KMS-11 (cell line): ENCODE data around the gene TIPARP.

Experiments
- H2AFZ ChIP-seq: fragments of 200-600 bp; sonication (generic); 2 replicates; pipeline ENCODE4 v1.6.1; 2016; ENCODE audit warnings: antibody characterized with exemption, mixed run types, low read depth
- H3K27ac ChIP-seq: fragments of 200-600 bp; sonication (generic); 2 replicates; pipeline ENCODE4 v1.6.1; 2016; ENCODE audit warnings: mild to moderate bottlenecking, mixed run types
- H3K27me3 ChIP-seq: fragments of 200-600 bp; sonication (generic); 2 replicates; pipeline ENCODE4 v1.6.1; 2017; ENCODE audit warnings: mild to moderate bottlenecking, low read depth, mixed run types, moderate library complexity; ENCODE audit not compliant: insufficient read depth
- H3K36me3 ChIP-seq: fragments of 200-600 bp; sonication (generic); 2 replicates; pipeline ENCODE4 v1.6.1; 2017; ENCODE audit warnings: mild to moderate bottlenecking, mixed run types; ENCODE audit not compliant: insufficient read depth
- H3K4me1 ChIP-seq: fragments of 200-600 bp; sonication (generic); 2 replicates; pipeline ENCODE4 v1.6.1; 2016; ENCODE audit warnings: mild to moderate bottlenecking, low read depth, mixed run types; ENCODE audit not compliant: poor library complexity, severe bottlenecking
- H3K4me2 ChIP-seq: fragments of 200-600 bp; sonication (generic); 2 replicates; pipeline ENCODE4 v1.7.0; 2016; ENCODE audit warnings: mild to moderate bottlenecking, mixed run types
- H3K4me3 ChIP-seq: fragments of 200-600 bp; sonication (generic); IDR thresholded peaks from 2 replicates; pipeline ENCODE4 v1.6.1; 2017; ENCODE audit warnings: low read depth, low read length, mixed read lengths; ENCODE audit not compliant: insufficient read depth
- H3K79me2 ChIP-seq: fragments of 200-600 bp; sonication (generic); 2 replicates; pipeline ENCODE4 v1.6.1; 2016; ENCODE audit warnings: low read depth, mixed run types; ENCODE audit not compliant: insufficient read depth
- H3K9ac ChIP-seq: fragments of 200-600 bp; sonication (generic); 2 replicates; pipeline ENCODE4 v1.6.1; 2016; ENCODE audit warnings: mild to moderate bottlenecking, mixed run types
- H4K20me1 ChIP-seq: fragments of 200-600 bp; sonication (generic); 2 replicates; pipeline ENCODE4 v1.6.1; 2016; ENCODE audit warnings: mild to moderate bottlenecking, mixed run types; ENCODE audit not compliant: insufficient read depth
- TF ChIP-seq, protein P1 (sequence below): fragments of 200-600 bp; sonication (generic); conservative IDR thresholded peaks from 2 replicates; pipeline ENCODE4 v1.6.1; 2017; ENCODE audit warnings: low read depth, mild to moderate bottlenecking, antibody characterized with exemption, low read length, moderate library complexity, mixed read lengths

Gene TIPARP

DNA sequence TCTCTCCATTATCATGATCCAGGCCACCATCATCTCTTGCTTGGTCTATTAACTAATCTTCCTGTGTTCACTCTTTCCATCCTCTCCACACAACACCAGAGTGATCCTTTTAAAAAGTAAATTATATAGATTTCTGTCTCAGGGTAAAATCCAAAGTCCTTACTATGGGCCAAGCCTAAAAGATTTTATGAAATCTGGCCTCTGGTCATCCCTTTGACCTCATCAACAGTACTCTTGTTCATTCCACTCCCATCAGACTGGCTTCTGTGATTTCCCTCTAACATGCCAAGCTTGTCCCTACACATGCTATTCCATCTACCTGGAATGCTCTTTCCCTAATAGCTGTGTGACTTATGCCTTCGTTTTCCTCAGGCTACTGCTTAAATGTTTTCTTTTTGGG is 8.3 kb upstream of the TIPARP start:
- peak overlapping the region; percentile 3; the same call in 1 of the 2 replicates for H2AFZ ChIP-seq
- no peaks in the 10 kb centered on the region for H3K27me3 ChIP-seq
- no peak overlapping the region for H3K4me3 ChIP-seq
- H3K9ac ChIP-seq = no peak overlapping the region
- no peaks in the 10 kb centered on the region for H3K79me2 ChIP-seq
- H3K4me2 ChIP-seq = peak overlapping the region; percentile 93
- peaks cover 84% of the 10 kb centered on the region for H3K4me1 ChIP-seq
- H4K20me1 ChIP-seq = no peaks in the 10 kb centered on the region
- no peaks in the 10 kb centered on the region for H3K36me3 ChIP-seq
- TF ChIP-seq, protein P1, sequence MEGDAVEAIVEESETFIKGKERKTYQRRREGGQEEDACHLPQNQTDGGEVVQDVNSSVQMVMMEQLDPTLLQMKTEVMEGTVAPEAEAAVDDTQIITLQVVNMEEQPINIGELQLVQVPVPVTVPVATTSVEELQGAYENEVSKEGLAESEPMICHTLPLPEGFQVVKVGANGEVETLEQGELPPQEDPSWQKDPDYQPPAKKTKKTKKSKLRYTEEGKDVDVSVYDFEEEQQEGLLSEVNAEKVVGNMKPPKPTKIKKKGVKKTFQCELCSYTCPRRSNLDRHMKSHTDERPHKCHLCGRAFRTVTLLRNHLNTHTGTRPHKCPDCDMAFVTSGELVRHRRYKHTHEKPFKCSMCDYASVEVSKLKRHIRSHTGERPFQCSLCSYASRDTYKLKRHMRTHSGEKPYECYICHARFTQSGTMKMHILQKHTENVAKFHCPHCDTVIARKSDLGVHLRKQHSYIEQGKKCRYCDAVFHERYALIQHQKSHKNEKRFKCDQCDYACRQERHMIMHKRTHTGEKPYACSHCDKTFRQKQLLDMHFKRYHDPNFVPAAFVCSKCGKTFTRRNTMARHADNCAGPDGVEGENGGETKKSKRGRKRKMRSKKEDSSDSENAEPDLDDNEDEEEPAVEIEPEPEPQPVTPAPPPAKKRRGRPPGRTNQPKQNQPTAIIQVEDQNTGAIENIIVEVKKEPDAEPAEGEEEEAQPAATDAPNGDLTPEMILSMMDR = no peak
- H3K27ac ChIP-seq = peak overlapping the region; percentile 81

DNA sequence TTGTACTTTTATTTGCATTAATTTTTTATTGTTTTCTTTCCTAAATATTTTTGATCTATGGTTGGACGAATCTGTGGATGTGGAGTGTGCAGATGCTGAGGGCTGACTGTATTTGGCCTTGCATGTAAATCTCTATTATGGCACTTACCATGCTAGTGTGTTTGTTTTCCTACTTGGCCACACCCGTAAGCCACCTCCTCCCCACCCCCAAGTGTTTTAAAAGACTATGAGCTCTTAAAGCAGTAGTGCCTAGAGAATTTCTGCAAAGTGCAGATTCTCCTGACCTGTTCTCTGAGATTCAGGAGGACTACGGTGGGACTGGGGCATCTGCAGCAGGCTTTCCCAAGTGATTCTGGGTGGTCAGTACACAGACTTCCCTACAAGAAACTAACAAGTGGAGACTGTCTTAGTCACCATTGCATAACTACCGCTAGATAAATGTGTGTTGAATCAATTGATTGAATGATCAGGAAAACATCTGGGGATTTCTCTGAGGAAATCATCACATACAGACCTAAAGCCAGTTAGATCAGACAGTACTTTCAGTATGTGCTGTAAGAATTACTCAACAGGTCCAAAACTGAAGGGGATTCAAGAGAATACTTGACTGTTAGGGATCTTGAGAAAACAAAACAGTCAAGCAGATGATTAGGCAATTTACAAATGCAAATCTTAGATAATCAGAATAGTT is 6.2 kb upstream of the TIPARP start:
- Histone ChIP-seq H3K4me2 (peak overlapping the region; percentile 41), H3K79me2 (no peaks in the 10 kb centered on the region), H2AFZ (peak overlapping the region; percentile 31), H3K36me3 (no peaks in the 10 kb centered on the region), H3K27me3 (no peaks in the 10 kb centered on the region), H3K9ac (no peak overlapping the region), H3K4me1 (peaks cover 73% of the 10 kb centered on the region), H4K20me1 (no peaks in the 10 kb centered on the region), H3K4me3 (no peak overlapping the region), H3K27ac (peak overlapping the region; percentile 29)
- TF ChIP-seq, protein P1 = no peak

DNA sequence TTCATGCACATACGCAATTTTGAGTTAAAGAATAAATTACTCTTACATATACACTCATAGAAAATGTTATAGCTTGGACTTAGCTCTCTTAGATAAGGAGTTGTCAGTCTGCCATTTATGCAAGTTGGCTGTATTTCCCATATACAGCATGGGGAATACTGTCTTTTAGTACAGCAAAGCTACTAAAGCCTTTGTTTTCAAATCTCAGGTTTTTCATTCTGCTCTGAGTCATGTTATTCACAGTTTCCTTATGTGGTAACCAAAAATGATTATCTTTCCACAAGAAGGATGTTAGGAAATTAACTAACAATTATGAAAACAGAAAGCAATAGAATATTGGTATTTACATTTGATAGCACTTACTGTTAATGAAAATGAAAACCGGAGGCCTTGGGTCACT is 4.3 kb upstream of the TIPARP start:
- Histone ChIP-seq H3K4me1 (peaks cover 63% of the 10 kb centered on the region), H3K79me2 (peaks cover 5% of the 10 kb centered on the region), H3K4me2 (no peak overlapping the region), H3K27me3 (no peaks in the 10 kb centered on the region), H4K20me1 (peaks cover under 1% of the 10 kb centered on the region; the same call in 1 of the 2 replicates), H3K36me3 (no peaks in the 10 kb centered on the region), H3K9ac (no peak overlapping the region), H3K27ac (no peak overlapping the region), H3K4me3 (no peak overlapping the region), H2AFZ (no peak overlapping the region)
- TF ChIP-seq, protein P1 = no peak

DNA sequence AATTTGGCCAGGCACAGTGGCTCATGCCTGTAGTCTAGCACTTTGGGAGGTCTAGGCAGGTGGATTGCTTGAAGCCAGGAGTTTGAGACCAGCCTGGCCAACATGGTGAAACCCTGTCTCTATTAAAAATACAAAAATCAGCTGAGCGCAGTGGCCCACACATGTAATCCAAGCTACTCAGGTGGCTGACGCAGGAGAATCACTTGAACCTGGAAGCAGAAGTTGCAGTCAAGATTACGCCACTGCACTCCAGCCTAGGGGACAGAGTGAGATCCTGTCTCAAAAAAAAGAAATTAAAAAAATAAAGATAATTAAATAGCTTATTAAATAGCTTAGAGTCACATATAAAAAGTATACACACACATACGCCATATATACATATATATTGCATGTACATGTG is 3.7 kb upstream of the TIPARP start:
- Histone ChIP-seq H4K20me1 (peaks cover 2% of the 10 kb centered on the region; the same call in 1 of the 2 replicates), H3K4me2 (no peak overlapping the region), H3K27me3 (no peaks in the 10 kb centered on the region), H3K4me1 (peaks cover 57% of the 10 kb centered on the region), H3K4me3 (no peak overlapping the region), H3K9ac (no peak overlapping the region), H2AFZ (no peak overlapping the region), H3K36me3 (no peaks in the 10 kb centered on the region), H3K27ac (no peak overlapping the region), H3K79me2 (peaks cover 11% of the 10 kb centered on the region)
- TF ChIP-seq, protein P1 = no peak
